H9 (cell line): ENCODE results near the gene MRPL20. TPM values are rescaled to one million over a fixed set of nuclear protein-coding genes. Genes with fewer than 3 reads are reported as not detected.

Experiments used
- DNase-seq: peaks from one replicate; pipeline ENCODE4 v3.0.0-alpha.2; 2017
- H2AFZ ChIP-seq: one replicate; pipeline ENCODE4 v1.6.1; 2013; ENCODE audit warnings: mild to moderate bottlenecking, low read length, control low read depth, moderate library complexity
- H2AK5ac ChIP-seq: 2 replicates; pipeline ENCODE4 v1.6.1; 2013; ENCODE audit warnings: low read length, control low read depth, mixed read lengths; ENCODE audit not compliant: insufficient read length
- H2BK120ac ChIP-seq: one replicate; pipeline ENCODE4 v1.6.1; 2013; ENCODE audit warnings: low read depth, mild to moderate bottlenecking, low read length, control low read depth, inconsistent platforms; ENCODE audit not compliant: poor library complexity, severe bottlenecking
- H2BK12ac ChIP-seq: 2 replicates; pipeline ENCODE4 v1.6.1; 2013; ENCODE audit warnings: low read length, control low read depth, mixed read lengths, low read depth; ENCODE audit not compliant: insufficient read length
- H2BK15ac ChIP-seq: 2 replicates; pipeline ENCODE4 v1.6.1; 2013; ENCODE audit warnings: low read depth, low read length, control low read depth
- H2BK20ac ChIP-seq: one replicate; pipeline ENCODE4 v1.6.1; 2013; ENCODE audit warnings: low read depth, mild to moderate bottlenecking, low read length, control low read depth, inconsistent platforms; ENCODE audit not compliant: poor library complexity, severe bottlenecking
- H2BK5ac ChIP-seq: 2 replicates; pipeline ENCODE4 v1.6.1; 2013; ENCODE audit warnings: low read length, control low read depth, mixed read lengths; ENCODE audit not compliant: insufficient read length
- H3K14ac ChIP-seq: 2 replicates; pipeline ENCODE4 v1.6.1; 2013; ENCODE audit warnings: low read length, control low read depth; ENCODE audit not compliant: insufficient read depth
- H3K18ac ChIP-seq: 2 replicates; pipeline ENCODE4 v1.6.1; 2013; ENCODE audit warnings: low read depth, mild to moderate bottlenecking, mixed read lengths, low read length, control low read depth; ENCODE audit not compliant: insufficient read length
- H3K23ac ChIP-seq: 2 replicates; pipeline ENCODE4 v1.6.1; 2013; ENCODE audit warnings: low read length, control low read depth, mixed read lengths, low read depth; ENCODE audit not compliant: insufficient read length
- H3K23me2 ChIP-seq: 2 replicates; pipeline ENCODE4 v1.6.1; 2013; ENCODE audit warnings: low read depth, mild to moderate bottlenecking, mixed read lengths, low read length, control low read depth; ENCODE audit not compliant: insufficient read length, poor library complexity, severe bottlenecking
- H3K27ac ChIP-seq: 2 replicates; pipeline ENCODE4 v1.5.1; 2013; ENCODE audit warnings: low read length, control low read depth, mixed read lengths, low read depth; ENCODE audit not compliant: insufficient read length
- H3K27me3 ChIP-seq: 2 replicates; pipeline ENCODE4 v1.6.1; 2013; ENCODE audit warnings: low read length, control low read depth, inconsistent platforms; ENCODE audit not compliant: insufficient read depth
- H3K4ac ChIP-seq: 2 replicates; pipeline ENCODE4 v1.6.1; 2013; ENCODE audit warnings: low read depth, mild to moderate bottlenecking, control low read depth, inconsistent platforms, low read length, moderate library complexity
- H3K4me1 ChIP-seq: 2 replicates; pipeline ENCODE4 v1.6.1; 2013; ENCODE audit warnings: low read length, control low read depth, inconsistent platforms; ENCODE audit not compliant: insufficient read depth
- H3K4me2 ChIP-seq: 2 replicates; pipeline ENCODE4 v1.6.1; 2013; ENCODE audit warnings: low read length, control low read depth, mixed read lengths; ENCODE audit not compliant: insufficient read length, insufficient read depth
- H3K56ac ChIP-seq: 2 replicates; pipeline ENCODE4 v1.6.1; 2013; ENCODE audit warnings: low read depth, mild to moderate bottlenecking, mixed read lengths, low read length, control low read depth; ENCODE audit not compliant: insufficient read length
- H3K79me1 ChIP-seq: 2 replicates; pipeline ENCODE4 v1.6.1; 2013; ENCODE audit warnings: low read depth, mild to moderate bottlenecking, moderate library complexity, low read length, control low read depth, inconsistent platforms; ENCODE audit not compliant: insufficient read depth, poor library complexity, severe bottlenecking
- H3K79me2 ChIP-seq: 2 replicates; pipeline ENCODE4 v1.6.1; 2013; ENCODE audit warnings: low read length, control low read depth, inconsistent platforms; ENCODE audit not compliant: insufficient read depth
- H3K9ac ChIP-seq: 2 replicates; pipeline ENCODE4 v1.6.1; 2013; ENCODE audit warnings: low read length, control low read depth, mixed read lengths; ENCODE audit not compliant: insufficient read length; ENCODE audit errors: extremely low read depth
- H3K9me3 ChIP-seq: one replicate; pipeline ENCODE4 v1.6.1; 2013; ENCODE audit warnings: low read depth, low read length, inconsistent platforms; ENCODE audit not compliant: control insufficient read depth
- H3T11ph ChIP-seq: one replicate; pipeline ENCODE4 v1.6.1; 2013; ENCODE audit warnings: mild to moderate bottlenecking, low read length, control low read depth, inconsistent platforms
- H4K20me1 ChIP-seq: one replicate; pipeline ENCODE4 v1.6.1; 2013; ENCODE audit not compliant: control insufficient read depth, insufficient read length, insufficient read depth
- H4K5ac ChIP-seq: 2 replicates; pipeline ENCODE4 v1.6.1; 2013; ENCODE audit warnings: low read depth, mild to moderate bottlenecking, mixed read lengths, low read length, control low read depth; ENCODE audit not compliant: insufficient read length
- H4K8ac ChIP-seq: replicated peaks from 2 replicates; pipeline ENCODE4 v1.6.1; 2013; ENCODE audit warnings: low read length, control low read depth, mixed read lengths, low read depth; ENCODE audit not compliant: insufficient read length
- H4K91ac ChIP-seq: 2 replicates; pipeline ENCODE4 v1.6.1; 2013; ENCODE audit warnings: low read depth, mild to moderate bottlenecking, moderate library complexity, mixed read lengths, low read length, control low read depth; ENCODE audit not compliant: insufficient read length
- H3K27ac Mint-ChIP-seq, 3 experiments: 2 replicates in 2 of 3; 3 replicates in 1 of 3; pipeline ENCODE4 v1.8.0; 2020 to 2021; ENCODE audit warnings: mixed read lengths in 3 of 3, mild to moderate bottlenecking in 1 of 3, moderate library complexity in 1 of 3
- H3K27me3 Mint-ChIP-seq: 2 replicates; pipeline ENCODE4 v1.8.0; 2021; ENCODE audit warnings: low read depth, mild to moderate bottlenecking, moderate library complexity, mixed read lengths
- H3K36me3 Mint-ChIP-seq, 3 experiments: 2 replicates in 2 of 3; 3 replicates in 1 of 3; pipeline ENCODE4 v1.8.0; 2020 to 2021; ENCODE audit warnings: low read depth in 3 of 3, mixed read lengths in 3 of 3; ENCODE audit not compliant: insufficient read depth in 1 of 3
- H3K4me1 Mint-ChIP-seq, 2 experiments: 2 replicates each; pipeline ENCODE4 v1.8.0; 2020; ENCODE audit warnings: mixed read lengths in 2 of 2
- H3K4me3 Mint-ChIP-seq, 2 experiments: 2 replicates in 1 of 2; 3 replicates in 1 of 2; pipeline ENCODE4 v1.8.0; 2020 to 2021; ENCODE audit warnings: mild to moderate bottlenecking in 2 of 2, mixed read lengths in 2 of 2, moderate library complexity in 1 of 2
- H3K9me3 Mint-ChIP-seq, 2 experiments: 2 replicates in 1 of 2; 3 replicates in 1 of 2; pipeline ENCODE4 v1.8.0; 2020; ENCODE audit warnings: mild to moderate bottlenecking in 2 of 2, mixed read lengths in 2 of 2, moderate library complexity in 1 of 2
- WGBS: extraction: QIAGEN DNeasy Blood & Tissue Kit; methylation state at CpG from one replicate; pipeline ENCODE4 v1.1.7; 2013; ENCODE audit warnings: missing lambda C conversion rate, low lambda C conversion rate, mixed read lengths; ENCODE audit not compliant: insufficient read length; ENCODE audit errors: extremely low coverage; 5-methylcytosine and 5-hydroxymethylcytosine counted together
- total RNA-seq: library from RNA; stranded (reverse); gene quantifications from 2 replicates; pipeline ENCODE4 v1.2.1, GENCODE V29; 2021
- TF ChIP-seq, protein P1 (sequence below): fragments of 200-600 bp; sonication (generic); conservative IDR thresholded peaks from 3 replicates; pipeline ENCODE4 v1.8.0; 2021; ENCODE audit warnings: antibody characterized with exemption, mild to moderate bottlenecking

The MRPL20 gene
- total RNA-seq, 1 experiment from 2014 or later: 162 TPM

- Mint-ChIP-seq H3K9me3 (no peaks in the 10 kb centered on the region), H3K4me3 (peak overlapping the region in 1 of 2 experiments; percentile 32; a peak in 1 of 5 replicates), H3K27me3 (no peaks in the 10 kb centered on the region), H3K36me3 (no peaks in the 10 kb centered on the region; a peak in 2 of 7 replicates), H3K27ac (peak overlapping the region in 1 of 3 experiments; percentile 85; a peak in 1 of 7 replicates), H3K4me1 (peaks cover 40 to 52% of the 10 kb centered on the region in 2 experiments)
- H3K14ac ChIP-seq: peak overlapping the region; percentile 68
- H3K56ac ChIP-seq: no peak overlapping the region
- no CpG with 5 or more reads among the region's 112 CpGs for WGBS
- no peak overlapping the region for H3T11ph ChIP-seq
- H3K23ac ChIP-seq: no peak overlapping the region
- H2BK20ac ChIP-seq: no peak overlapping the region
- H4K91ac ChIP-seq: no peak overlapping the region
- no peak overlapping the region for H2AK5ac ChIP-seq
- no peak overlapping the region for H3K9ac ChIP-seq
- H3K79me1 ChIP-seq: no peaks in the 10 kb centered on the region
- H3K4ac ChIP-seq: no peak overlapping the region
- H4K8ac ChIP-seq: no peak overlapping the region
- no peak overlapping the region for H2BK120ac ChIP-seq
- peaks cover 5% of the 10 kb centered on the region; the same call in 1 of the 2 replicates for H3K4me1 ChIP-seq
- no peak overlapping the region for H3K27ac ChIP-seq
- TF ChIP-seq, protein P1, sequence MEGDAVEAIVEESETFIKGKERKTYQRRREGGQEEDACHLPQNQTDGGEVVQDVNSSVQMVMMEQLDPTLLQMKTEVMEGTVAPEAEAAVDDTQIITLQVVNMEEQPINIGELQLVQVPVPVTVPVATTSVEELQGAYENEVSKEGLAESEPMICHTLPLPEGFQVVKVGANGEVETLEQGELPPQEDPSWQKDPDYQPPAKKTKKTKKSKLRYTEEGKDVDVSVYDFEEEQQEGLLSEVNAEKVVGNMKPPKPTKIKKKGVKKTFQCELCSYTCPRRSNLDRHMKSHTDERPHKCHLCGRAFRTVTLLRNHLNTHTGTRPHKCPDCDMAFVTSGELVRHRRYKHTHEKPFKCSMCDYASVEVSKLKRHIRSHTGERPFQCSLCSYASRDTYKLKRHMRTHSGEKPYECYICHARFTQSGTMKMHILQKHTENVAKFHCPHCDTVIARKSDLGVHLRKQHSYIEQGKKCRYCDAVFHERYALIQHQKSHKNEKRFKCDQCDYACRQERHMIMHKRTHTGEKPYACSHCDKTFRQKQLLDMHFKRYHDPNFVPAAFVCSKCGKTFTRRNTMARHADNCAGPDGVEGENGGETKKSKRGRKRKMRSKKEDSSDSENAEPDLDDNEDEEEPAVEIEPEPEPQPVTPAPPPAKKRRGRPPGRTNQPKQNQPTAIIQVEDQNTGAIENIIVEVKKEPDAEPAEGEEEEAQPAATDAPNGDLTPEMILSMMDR: no peak
- H3K23me2 ChIP-seq: no peaks in the 10 kb centered on the region
- no peaks in the 10 kb centered on the region for H3K9me3 ChIP-seq
- H3K4me2 ChIP-seq: no peak overlapping the region
- no peaks in the 10 kb centered on the region for H3K27me3 ChIP-seq
- H3K79me2 ChIP-seq: no peaks in the 10 kb centered on the region
- no peak overlapping the region; the same call in 1 of the 2 replicates for H2BK15ac ChIP-seq
- H4K5ac ChIP-seq: no peak overlapping the region
- H3K18ac ChIP-seq: peak overlapping the region; percentile 69
- H2AFZ ChIP-seq: no peak overlapping the region
- DNase-seq: peak; percentile 53
- H4K20me1 ChIP-seq: no peaks in the 10 kb centered on the region
- H2BK12ac ChIP-seq: no peak overlapping the region
- no peak overlapping the region for H2BK5ac ChIP-seq
Measured at GRCh38 chr1:1419813-1420653, 12.9 kb upstream of the MRPL20 start.
